Progenitor cell of endocrine pancreas (in vitro differentiated cells): ENCODE data around the gene UGT1A8. TPM values are rescaled to one million over a fixed set of nuclear protein-coding genes. Genes with fewer than 3 reads are reported as not detected.

Experiments
- DNase-seq: peaks from one replicate; pipeline ENCODE4 v3.0.0; 2021; ENCODE audit warnings: low spot score; ENCODE audit not compliant: unreplicated experiment
- H3K27ac Mint-ChIP-seq: 2 replicates; pipeline ENCODE4 v1.8.0; 2021; ENCODE audit warnings: mild to moderate bottlenecking, moderate library complexity, mixed read lengths
- H3K27me3 Mint-ChIP-seq: 2 replicates; pipeline ENCODE4 v1.8.0; 2021; ENCODE audit warnings: mixed read lengths
- H3K36me3 Mint-ChIP-seq: 2 replicates; pipeline ENCODE4 v1.8.0; 2022; ENCODE audit warnings: mixed read lengths; ENCODE audit not compliant: insufficient read depth
- H3K4me1 Mint-ChIP-seq: 2 replicates; pipeline ENCODE4 v1.8.0; 2021; ENCODE audit warnings: low read depth, mixed read lengths
- H3K4me3 Mint-ChIP-seq: 2 replicates; pipeline ENCODE4 v1.8.0; 2021; ENCODE audit warnings: low read depth, mild to moderate bottlenecking, moderate library complexity, mixed read lengths
- H3K9me3 Mint-ChIP-seq: 2 replicates; pipeline ENCODE4 v1.8.0; 2021; ENCODE audit warnings: low read depth, mixed read lengths
- total RNA-seq: library from RNA; stranded (reverse); gene quantifications from 2 replicates; pipeline ENCODE4 v1.2.1, GENCODE V29; 2021
- TF ChIP-seq, protein P1 (sequence below): fragments of 200-600 bp; sonication (generic); IDR thresholded peaks from one replicate; pipeline ENCODE4 v1.5.0; 2021; ENCODE audit warnings: antibody characterized with exemption, mild to moderate bottlenecking; ENCODE audit not compliant: unreplicated experiment

UGT1A8 gene
- total RNA-seq, 1 donor from 2014 or later = not detected

DNA sequence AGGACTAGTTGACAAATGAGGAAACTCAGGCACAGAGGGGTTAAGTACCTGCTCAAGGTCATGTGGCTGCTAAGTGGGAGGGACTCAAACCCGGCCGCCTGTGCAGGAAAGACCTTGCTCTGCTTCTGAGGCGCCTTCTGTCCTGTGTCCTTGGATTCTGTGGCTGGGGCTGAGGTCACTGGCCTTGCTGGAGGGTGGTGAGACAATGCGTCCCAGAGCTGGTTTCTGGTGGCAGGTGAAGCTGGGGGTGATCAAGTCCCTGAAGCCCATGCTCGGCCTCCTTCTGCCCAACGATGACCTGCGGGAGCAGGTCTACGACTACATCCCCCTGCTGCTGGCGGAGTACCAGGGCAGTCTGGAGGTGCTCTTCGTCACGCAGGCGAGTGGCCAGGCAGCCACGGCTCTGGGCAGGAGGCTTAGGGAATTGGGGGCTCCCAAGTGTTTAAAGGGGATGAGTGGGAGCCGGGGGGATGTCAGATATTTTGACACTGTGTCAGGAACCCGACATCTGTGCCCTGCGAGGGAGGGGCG is 176.8 kb downstream of the UGT1A8 start:
- Mint-ChIP-seq H3K27me3 (peaks cover 14% of the 10 kb centered on the region), H3K27ac (no peak overlapping the region), H3K4me1 (no peaks in the 10 kb centered on the region), H3K9me3 (no peaks in the 10 kb centered on the region), H3K36me3 (no peaks in the 10 kb centered on the region), H3K4me3 (no peak overlapping the region)
- TF ChIP-seq, protein P1, sequence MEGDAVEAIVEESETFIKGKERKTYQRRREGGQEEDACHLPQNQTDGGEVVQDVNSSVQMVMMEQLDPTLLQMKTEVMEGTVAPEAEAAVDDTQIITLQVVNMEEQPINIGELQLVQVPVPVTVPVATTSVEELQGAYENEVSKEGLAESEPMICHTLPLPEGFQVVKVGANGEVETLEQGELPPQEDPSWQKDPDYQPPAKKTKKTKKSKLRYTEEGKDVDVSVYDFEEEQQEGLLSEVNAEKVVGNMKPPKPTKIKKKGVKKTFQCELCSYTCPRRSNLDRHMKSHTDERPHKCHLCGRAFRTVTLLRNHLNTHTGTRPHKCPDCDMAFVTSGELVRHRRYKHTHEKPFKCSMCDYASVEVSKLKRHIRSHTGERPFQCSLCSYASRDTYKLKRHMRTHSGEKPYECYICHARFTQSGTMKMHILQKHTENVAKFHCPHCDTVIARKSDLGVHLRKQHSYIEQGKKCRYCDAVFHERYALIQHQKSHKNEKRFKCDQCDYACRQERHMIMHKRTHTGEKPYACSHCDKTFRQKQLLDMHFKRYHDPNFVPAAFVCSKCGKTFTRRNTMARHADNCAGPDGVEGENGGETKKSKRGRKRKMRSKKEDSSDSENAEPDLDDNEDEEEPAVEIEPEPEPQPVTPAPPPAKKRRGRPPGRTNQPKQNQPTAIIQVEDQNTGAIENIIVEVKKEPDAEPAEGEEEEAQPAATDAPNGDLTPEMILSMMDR = no peak
- DNase-seq = no peak

DNA sequence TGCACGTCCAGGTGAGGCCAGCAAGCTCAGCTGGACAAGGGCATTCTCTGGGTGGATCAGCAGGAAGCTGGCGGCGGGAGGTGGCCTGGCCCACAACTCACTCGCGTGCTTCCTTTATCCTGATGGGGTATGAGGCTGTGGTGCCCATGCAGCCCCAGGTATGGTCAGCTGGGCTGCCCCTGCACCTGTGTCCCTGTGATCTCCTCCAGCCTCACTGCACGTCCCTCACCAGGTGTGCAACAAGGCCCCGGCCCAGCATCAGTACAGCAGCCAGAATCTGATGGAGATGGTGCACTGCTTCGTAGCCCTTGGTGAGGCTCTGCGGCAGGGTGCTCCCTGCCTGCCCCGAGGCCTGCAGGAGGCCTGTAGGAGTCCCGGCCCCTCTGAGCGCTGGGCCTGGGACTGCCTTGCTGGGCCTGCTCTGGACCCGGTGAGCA is 178.3 kb downstream of the UGT1A8 start:
- Mint-ChIP-seq H3K9me3 (peaks cover 5% of the 10 kb centered on the region), H3K36me3 (no peaks in the 10 kb centered on the region), H3K27ac (no peak overlapping the region), H3K27me3 (peaks cover 17% of the 10 kb centered on the region), H3K4me1 (no peaks in the 10 kb centered on the region), H3K4me3 (no peak overlapping the region)
- TF ChIP-seq, protein P1 = no peak
- peak; percentile 6 for DNase-seq

DNA sequence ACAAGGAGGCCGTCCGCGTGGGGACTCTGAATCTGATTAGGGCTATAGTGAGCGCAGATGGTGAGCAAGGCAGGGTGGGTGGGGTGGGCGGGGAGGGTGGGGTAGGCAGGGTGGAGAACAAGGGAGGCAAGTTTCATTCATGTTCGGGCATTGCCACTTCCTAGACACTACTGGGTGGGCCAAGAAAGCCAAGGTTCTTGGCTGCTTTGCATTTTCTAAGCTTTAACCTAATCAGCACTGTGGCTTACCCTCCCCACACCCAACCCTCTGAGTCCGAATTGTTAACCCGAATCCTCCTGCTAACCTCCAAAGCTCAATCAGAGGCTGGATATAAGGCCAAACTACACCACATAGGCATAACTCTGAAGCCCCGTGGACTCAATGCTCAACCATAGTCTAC is 178.8 kb downstream of the UGT1A8 start:
- Mint-ChIP-seq H3K36me3 (no peaks in the 10 kb centered on the region), H3K27ac (no peak overlapping the region), H3K4me1 (no peaks in the 10 kb centered on the region), H3K9me3 (peaks cover 5% of the 10 kb centered on the region), H3K4me3 (no peak overlapping the region), H3K27me3 (peaks cover 12% of the 10 kb centered on the region)
- peak; percentile 2 for DNase-seq
- TF ChIP-seq, protein P1 = no peak

DNA sequence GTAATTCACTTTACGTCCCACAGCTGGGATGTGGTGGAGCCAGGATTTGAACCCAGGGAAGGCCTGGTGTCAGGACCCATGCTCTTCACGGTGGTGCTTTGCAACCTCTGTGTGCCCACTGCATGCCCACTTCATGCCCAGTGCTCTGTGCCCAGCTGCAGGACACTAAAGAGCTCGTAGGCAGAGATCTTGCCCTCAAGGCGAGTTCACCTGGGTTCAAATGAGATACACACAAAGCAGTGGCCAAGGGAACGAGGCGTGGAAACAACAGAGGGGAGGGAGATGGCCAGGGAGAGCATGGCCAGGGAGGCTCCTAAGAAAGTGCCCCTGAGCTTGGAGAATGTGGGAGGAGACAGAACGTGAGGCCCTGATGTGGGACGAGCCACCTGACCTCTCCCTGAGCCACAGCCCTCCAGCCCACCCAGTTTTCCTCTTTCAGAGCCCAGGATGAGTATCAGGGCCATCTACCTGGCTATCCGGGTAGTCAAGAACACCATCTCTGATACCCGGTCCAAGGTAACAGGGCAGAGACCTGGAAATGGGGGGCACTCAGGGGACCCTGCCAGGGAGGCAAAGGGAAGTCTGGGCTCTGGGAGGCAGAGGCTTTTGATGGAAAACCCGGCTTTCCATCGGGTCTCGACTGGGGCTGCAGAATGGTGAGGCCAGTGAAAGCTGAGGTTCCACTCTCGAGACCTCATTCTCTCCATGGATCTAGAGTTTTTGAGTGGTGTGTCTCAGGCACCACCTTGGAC is 181.1 kb downstream of the UGT1A8 start:
- Mint-ChIP-seq H3K27ac (no peak overlapping the region), H3K4me1 (no peaks in the 10 kb centered on the region), H3K36me3 (no peaks in the 10 kb centered on the region), H3K9me3 (peaks cover 5% of the 10 kb centered on the region), H3K4me3 (no peak overlapping the region), H3K27me3 (peaks cover 11% of the 10 kb centered on the region)
- DNase-seq = peak; percentile 4
- TF ChIP-seq, protein P1 = no peak

DNA sequence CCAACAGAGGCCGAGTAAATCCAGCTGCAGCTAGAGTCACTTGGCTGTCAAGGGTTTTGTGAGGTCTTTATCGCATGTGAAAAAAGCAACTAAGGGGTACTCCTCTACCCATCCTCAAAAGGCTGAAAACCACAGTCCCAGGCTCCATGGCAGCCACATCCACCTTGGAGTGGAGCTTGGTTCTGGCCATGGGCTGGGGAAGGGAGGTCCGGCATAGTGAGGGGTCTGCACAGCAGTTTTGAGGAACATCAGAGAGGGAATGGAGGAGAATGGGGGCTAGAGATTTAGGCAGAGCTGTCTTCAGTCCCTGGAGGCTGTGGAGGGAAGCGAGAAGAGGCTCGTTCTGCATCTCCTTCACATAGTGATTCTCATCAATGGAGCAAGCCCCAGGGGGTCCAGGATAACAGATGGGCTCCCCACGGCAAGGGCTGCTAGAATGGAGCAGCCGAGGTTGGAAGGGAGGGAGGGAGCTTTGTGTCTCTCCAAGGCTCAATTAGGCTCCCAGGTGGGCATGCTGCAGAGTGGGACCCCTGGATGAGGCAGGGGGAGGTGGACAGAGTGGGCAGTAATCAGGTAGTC is 181.7 kb downstream of the UGT1A8 start:
- peak; percentile 3 for DNase-seq
- no peak overlapping the region for H3K4me3 Mint-ChIP-seq
- peaks cover 5% of the 10 kb centered on the region for H3K9me3 Mint-ChIP-seq
- TF ChIP-seq, protein P1 = no peak
- H3K27ac Mint-ChIP-seq = no peak overlapping the region
- no peaks in the 10 kb centered on the region for H3K36me3 Mint-ChIP-seq
- H3K4me1 Mint-ChIP-seq = no peaks in the 10 kb centered on the region
- H3K27me3 Mint-ChIP-seq = peaks cover 14% of the 10 kb centered on the region
